SK-N-SH (cell line): ENCODE data around the gene RGS14.

ENCODE experiments used
- CTCF ChIP-seq: fragments of 200-600 bp; sonication (generic); IDR thresholded peaks from 2 replicates; pipeline ENCODE4 v1.6.1; 2017; ENCODE audit warnings: antibody characterized with exemption, mild to moderate bottlenecking, moderate library complexity
- EP300 ChIP-seq, 2 experiments: IDR thresholded peaks; 2 replicates each; pipeline versions ENCODE4 v1.4.0 to v1.6.1; 2012; ENCODE audit warnings: borderline replicate concordance in 1 of 2, low read depth in 1 of 2, low read length in 1 of 2
- MAX ChIP-seq: IDR thresholded peaks from 2 replicates; pipeline ENCODE4 v1.4.0; 2012; ENCODE audit warnings: low read depth
- MEF2A ChIP-seq: IDR thresholded peaks from 2 replicates; pipeline ENCODE4 v1.4.0; 2012; ENCODE audit warnings: low read depth, borderline replicate concordance
- NFIC ChIP-seq: IDR thresholded peaks from 2 replicates; pipeline ENCODE4 v1.4.0; 2012; ENCODE audit warnings: borderline replicate concordance
- POLR2AphosphoS5 ChIP-seq: IDR thresholded peaks from 2 replicates; pipeline ENCODE4 v1.6.1; 2012; ENCODE audit warnings: low read depth, low read length
- RCOR1 ChIP-seq: fragments of 150-350 bp; IDR thresholded peaks from 2 replicates; pipeline ENCODE4 v1.6.1; 2017; ENCODE audit warnings: antibody characterized with exemption, low read length
- REST ChIP-seq: IDR thresholded peaks from 2 replicates; pipeline ENCODE4 v1.6.1; 2012; ENCODE audit warnings: mild to moderate bottlenecking, low read depth, low read length, moderate library complexity
- RXRA ChIP-seq: IDR thresholded peaks from 2 replicates; pipeline ENCODE4 v1.4.0; 2012; ENCODE audit warnings: low read depth, mild to moderate bottlenecking, borderline replicate concordance
- SMC3 ChIP-seq: IDR thresholded peaks from 2 replicates; pipeline ENCODE4 v1.6.1; 2012; ENCODE audit warnings: low read depth, low read length, improper control_type of control experiment
- TAF1 ChIP-seq: IDR thresholded peaks from 2 replicates; pipeline ENCODE4 v1.6.1; 2012; ENCODE audit warnings: low read depth, mild to moderate bottlenecking, low read length, moderate library complexity, borderline replicate concordance
- USF2 ChIP-seq: fragments of 150-350 bp; IDR thresholded peaks from 2 replicates; pipeline ENCODE4 v1.6.1; 2017; ENCODE audit warnings: antibody characterized with exemption, low read length, low read depth, borderline replicate concordance
- ZBTB33 ChIP-seq: IDR thresholded peaks from 2 replicates; pipeline ENCODE4 v1.4.0; 2012; ENCODE audit warnings: low read depth, borderline replicate concordance

- TF ChIP-seq RCOR1 (no peak), USF2 (no peak), CTCF (no peak), NFIC (no peak), TAF1 (no peak), EP300 (IDR thresholded peaks at IDR 0.05; ENCODE audit: borderline replicate concordance in 1 of 2, low read depth in 1 of 2, low read length in 1 of 2) (no peak), REST (no peak), SMC3 (no peak), MEF2A (no peak), MAX (no peak), ZBTB33 (no peak), RXRA (no peak), POLR2AphosphoS5 (no peak)
These were observed 3.0 kb upstream of the RGS14 start for GRCh38 chr5:177354711-177355110.
